Neural cell (in vitro differentiated cells): ENCODE data around the gene ADAM11. TPM values are rescaled to one million over a fixed set of nuclear protein-coding genes. Genes with fewer than 3 reads are reported as not detected.
A peak's percentile ranks its signal among the peaks of the same experiment; 100 is the strongest.

ENCODE experiments used
- H2AFZ ChIP-seq: fragments of 200-600, 300-800 bp; sonication (generic), shearing (Covaris generic); 2 replicates; pipeline ENCODE4 v1.6.0; 2014; ENCODE audit warnings: low read depth, mild to moderate bottlenecking, antibody characterized with exemption, low read length, moderate library complexity
- H3F3A ChIP-seq: fragments of 200-600 bp; shearing (Covaris generic); 2 replicates; pipeline ENCODE4 v1.6.1; 2016; ENCODE audit warnings: mild to moderate bottlenecking, moderate library complexity, mixed read lengths, antibody characterized with exemption, low read length; ENCODE audit not compliant: insufficient read depth, poor library complexity, severe bottlenecking
- H3K27ac ChIP-seq: fragments of 200-600, 300-800 bp; sonication (generic), shearing (Covaris generic); 2 replicates; pipeline ENCODE4 v1.5.1; 2014; ENCODE audit warnings: mild to moderate bottlenecking, low read length, moderate library complexity
- H3K27me3 ChIP-seq: fragments of 300-800, 200-600 bp; sonication (generic), shearing (Covaris generic); 2 replicates; pipeline ENCODE4 v1.6.0; 2014; ENCODE audit warnings: mild to moderate bottlenecking, low read depth, low read length, moderate library complexity; ENCODE audit not compliant: insufficient read depth
- H3K36me3 ChIP-seq: fragments of 300-800, 200-600 bp; sonication (generic), shearing (Covaris generic); 2 replicates; pipeline ENCODE4 v1.5.1; 2014; ENCODE audit warnings: mild to moderate bottlenecking, antibody characterized with exemption, low read length, moderate library complexity; ENCODE audit not compliant: insufficient read depth
- H3K4me2 ChIP-seq: fragments of 300-800, 200-600 bp; sonication (generic), shearing (Covaris generic); 2 replicates; pipeline ENCODE4 v1.6.0; 2014; ENCODE audit warnings: mild to moderate bottlenecking, low read length
- H3K4me3 ChIP-seq: fragments of 300-800, 200-600 bp; sonication (generic), shearing (Covaris generic); 2 replicates; pipeline ENCODE4 v1.5.1; 2014; ENCODE audit warnings: mild to moderate bottlenecking, low read length, moderate library complexity
- H3K79me2 ChIP-seq: fragments of 200-600 bp; shearing (Covaris generic); replicated peaks from 2 replicates; pipeline ENCODE4 v1.6.0; 2014; ENCODE audit warnings: mild to moderate bottlenecking, low read length, moderate library complexity; ENCODE audit not compliant: insufficient read depth
- H3K9ac ChIP-seq: fragments of 300-800, 200-600 bp; sonication (generic), shearing (Covaris generic); 2 replicates; pipeline ENCODE4 v1.6.1; 2016; ENCODE audit warnings: mild to moderate bottlenecking, low read length, mixed read lengths
- H3K9me2 ChIP-seq: fragments of 200-600 bp; shearing (Covaris generic); 2 replicates; pipeline ENCODE4 v1.6.1; 2016; ENCODE audit warnings: mild to moderate bottlenecking, low read length, mixed read lengths; ENCODE audit not compliant: insufficient read depth
- H3K9me3 ChIP-seq: fragments of 200-600, 300-800 bp; sonication (generic), shearing (Covaris generic); 2 replicates; pipeline ENCODE4 v1.6.1; 2016; ENCODE audit warnings: mild to moderate bottlenecking, mixed run types, low read length, moderate library complexity, mixed read lengths
- H4K20me1 ChIP-seq: fragments of 200-600 bp; shearing (Covaris generic); 2 replicates; pipeline ENCODE4 v1.6.1; 2016; ENCODE audit warnings: mild to moderate bottlenecking, mixed run types; ENCODE audit not compliant: insufficient read depth
- CTCF ChIP-seq: fragments of 450-650 bp; IDR thresholded peaks from 2 replicates; pipeline ENCODE4 v1.5.1; 2014; ENCODE audit warnings: antibody characterized with exemption, mild to moderate bottlenecking, moderate library complexity; ENCODE audit not compliant: poor library complexity, severe bottlenecking
- EP300 ChIP-seq: fragments of 450-650 bp; conservative IDR thresholded peaks from 2 replicates; pipeline ENCODE4 v1.6.1; 2014; ENCODE audit warnings: antibody characterized with exemption, mild to moderate bottlenecking, moderate library complexity; ENCODE audit not compliant: poor library complexity, severe bottlenecking
- EZH2 ChIP-seq: fragments of 200-600, 300-800 bp; shearing (Covaris generic), sonication (generic); IDR thresholded peaks from 2 replicates; pipeline ENCODE4 v1.6.1; 2014; ENCODE audit warnings: antibody characterized with exemption, low read length, borderline replicate concordance, mild to moderate bottlenecking; ENCODE audit not compliant: insufficient read depth, poor library complexity, severe bottlenecking
- MXI1 ChIP-seq: fragments of 450-650 bp; conservative IDR thresholded peaks from 2 replicates; pipeline ENCODE4 v1.6.1; 2014; ENCODE audit warnings: antibody characterized with exemption, mild to moderate bottlenecking; ENCODE audit not compliant: poor library complexity, severe bottlenecking
- POLR2AphosphoS5 ChIP-seq: IDR thresholded peaks from 2 replicates; pipeline ENCODE4 v1.6.1; 2012
- RAD21 ChIP-seq: fragments of 450-650 bp; conservative IDR thresholded peaks from 2 replicates; pipeline ENCODE4 v1.6.1; 2014; ENCODE audit warnings: antibody characterized with exemption, mild to moderate bottlenecking, moderate library complexity
- REST ChIP-seq: IDR thresholded peaks from 2 replicates; pipeline ENCODE4 v1.6.1; 2012; ENCODE audit warnings: borderline replicate concordance
- SMC3 ChIP-seq: fragments of 450-650 bp; conservative IDR thresholded peaks from 2 replicates; pipeline ENCODE4 v1.6.1; 2014; ENCODE audit warnings: antibody characterized with exemption, mild to moderate bottlenecking, moderate library complexity; ENCODE audit not compliant: poor library complexity
- TAF1 ChIP-seq: IDR thresholded peaks from 2 replicates; pipeline ENCODE4 v1.6.1; 2012; ENCODE audit warnings: low read depth
- polyA plus RNA-seq: library from polyadenylated mRNA; depleted of rRNA; stranded (reverse); fragments of >200 nt; gene quantifications from 2 replicates; pipeline ENCODE4 v1.2.3, GENCODE V29; 2014

The ADAM11 gene
- polyA plus RNA-seq, 1 donor from 2014 or later: 25.8 TPM

GRCh38 chr17:44773140-44773539 lies 14.4 kb downstream of the ADAM11 start:
- Histone ChIP-seq H3K27ac (no peak overlapping the region), H3K4me2 (no peak overlapping the region), H3K79me2 (no peaks in the 10 kb centered on the region), H3K36me3 (no peaks in the 10 kb centered on the region), H4K20me1 (no peaks in the 10 kb centered on the region), H3K9me2 (no peaks in the 10 kb centered on the region), H3K9ac (no peak overlapping the region), H2AFZ (no peak overlapping the region), H3K4me3 (no peak overlapping the region), H3F3A (no peaks in the 10 kb centered on the region), H3K27me3 (peaks cover 6% of the 10 kb centered on the region), H3K9me3 (no peaks in the 10 kb centered on the region)
- no peak for TF ChIP-seq SMC3
- no peak for TF ChIP-seq CTCF
- no peak for TF ChIP-seq TAF1
- TF ChIP-seq REST: no peak
- no peak for TF ChIP-seq RAD21
- TF ChIP-seq EZH2: no peak
- TF ChIP-seq POLR2AphosphoS5: no peak
- TF ChIP-seq MXI1: no peak
- TF ChIP-seq EP300: no peak

GRCh38 chr17:44774271-44775135 lies 15.7 kb downstream of the ADAM11 start:
- Histone ChIP-seq H2AFZ (peak overlapping the region; percentile 54), H3F3A (no peaks in the 10 kb centered on the region), H3K27me3 (peaks cover 6% of the 10 kb centered on the region), H3K9me3 (no peaks in the 10 kb centered on the region), H3K27ac (peak overlapping the region; percentile 28), H3K4me2 (peak overlapping the region; percentile 89), H3K9me2 (no peaks in the 10 kb centered on the region), H3K36me3 (no peaks in the 10 kb centered on the region), H3K4me3 (peak overlapping the region; percentile 92), H3K79me2 (no peaks in the 10 kb centered on the region), H4K20me1 (no peaks in the 10 kb centered on the region), H3K9ac (peak overlapping the region; percentile 54)
- TF ChIP-seq MXI1: no peak
- TF ChIP-seq POLR2AphosphoS5: no peak
- TF ChIP-seq CTCF: peak; percentile 99
- peak; percentile 90 for TF ChIP-seq SMC3
- peak; percentile 99 for TF ChIP-seq RAD21
